Neural progenitor cell (in vitro differentiated cells): ENCODE results near the gene ZFHX3. TPM values are rescaled to one million over a fixed set of nuclear protein-coding genes. Genes with fewer than 3 reads are reported as not detected.
A peak's percentile ranks its signal among the peaks of the same experiment; 100 is the strongest.

Experiments used
- DNase-seq: peaks from one replicate; pipeline ENCODE4 v3.0.0-alpha.2; 2016; ENCODE audit warnings: low spot score
- H2AFZ ChIP-seq: fragments of 200-600 bp; sonication (generic); replicated peaks from 2 replicates; pipeline ENCODE4 v1.6.1; 2016; ENCODE audit warnings: antibody characterized with exemption
- H3F3A ChIP-seq: fragments of 200-600 bp; sonication (generic); 2 replicates; pipeline ENCODE4 v1.6.1; 2016; ENCODE audit warnings: antibody characterized with exemption, low read depth
- H3K27ac ChIP-seq: fragments of 200-600 bp; sonication (generic); 2 replicates; pipeline ENCODE4 v1.5.1; 2016; ENCODE audit warnings: mild to moderate bottlenecking
- H3K27me3 ChIP-seq: fragments of 200-600 bp; sonication (generic); 2 replicates; pipeline ENCODE4 v1.6.1; 2016; ENCODE audit warnings: mild to moderate bottlenecking, moderate library complexity
- H3K36me3 ChIP-seq: fragments of 200-600 bp; sonication (generic); 2 replicates; pipeline ENCODE4 v1.5.1; 2016
- H3K4me1 ChIP-seq: fragments of 200-600 bp; sonication (generic); 2 replicates; pipeline ENCODE4 v1.6.1; 2016; ENCODE audit warnings: mixed run types
- H3K4me2 ChIP-seq: fragments of 200-600 bp; sonication (generic); 2 replicates; pipeline ENCODE4 v1.6.1; 2016
- H3K4me3 ChIP-seq: fragments of 200-600 bp; sonication (generic); 2 replicates; pipeline ENCODE4 v1.5.1; 2016
- H3K79me2 ChIP-seq: fragments of 200-600 bp; sonication (generic); 2 replicates; pipeline ENCODE4 v1.6.1; 2016; ENCODE audit warnings: low read depth
- H3K9ac ChIP-seq: fragments of 200-600 bp; sonication (generic); 2 replicates; pipeline ENCODE4 v1.6.1; 2016
- H3K9me3 ChIP-seq: fragments of 200-600 bp; sonication (generic); 2 replicates; pipeline ENCODE4 v1.5.1; 2016; ENCODE audit warnings: low read depth
- H4K20me1 ChIP-seq: fragments of 200-600 bp; sonication (generic); 2 replicates; pipeline ENCODE4 v1.6.1; 2016; ENCODE audit warnings: low read depth
- H3K27ac Mint-ChIP-seq: 3 replicates; pipeline ENCODE4 v1.8.0; 2021; ENCODE audit warnings: mixed read lengths
- H3K27me3 Mint-ChIP-seq: 2 replicates; pipeline ENCODE4 v1.8.0; 2022; ENCODE audit warnings: low read depth, mild to moderate bottlenecking, inconsistent platforms, moderate library complexity, mixed read lengths; ENCODE audit not compliant: insufficient read depth
- H3K36me3 Mint-ChIP-seq: 3 replicates; pipeline ENCODE4 v1.8.0; 2021; ENCODE audit warnings: mixed read lengths
- H3K4me1 Mint-ChIP-seq: 3 replicates; pipeline ENCODE4 v1.8.0; 2021; ENCODE audit warnings: mixed read lengths
- H3K4me3 Mint-ChIP-seq: 3 replicates; pipeline ENCODE4 v1.8.0; 2021; ENCODE audit warnings: mild to moderate bottlenecking, moderate library complexity, mixed read lengths
- H3K9me3 Mint-ChIP-seq: 3 replicates; pipeline ENCODE4 v1.8.0; 2020; ENCODE audit warnings: mixed read lengths
- CTCF ChIP-seq: fragments of 200-600 bp; sonication (generic); IDR thresholded peaks from 2 replicates; pipeline ENCODE4 v1.5.1; 2017; ENCODE audit warnings: antibody characterized with exemption, mild to moderate bottlenecking
- EZH2 ChIP-seq: fragments of 200-600 bp; sonication (generic); IDR thresholded peaks from 2 replicates; pipeline ENCODE4 v1.6.1; 2017; ENCODE audit warnings: antibody characterized with exemption, mild to moderate bottlenecking, moderate library complexity
- EZH2phosphoT487 ChIP-seq: fragments of 200-600 bp; sonication (generic); IDR thresholded peaks from 2 replicates; pipeline ENCODE4 v1.6.1; 2017; ENCODE audit warnings: antibody characterized with exemption
- total RNA-seq: library from RNA; depleted of rRNA; stranded (reverse); fragments of >200 nt; gene quantifications from 2 replicates; pipeline ENCODE4 v1.2.3, GENCODE V29; 2015; ENCODE audit warnings: low replicate concordance

The ZFHX3 gene
- total RNA-seq, 1 donor from 2014 or later = 2.4 TPM

- H3K4me3 Mint-ChIP-seq = peak overlapping the region; percentile 41
- peaks cover 83% of the 10 kb centered on the region for H3K4me1 Mint-ChIP-seq
- H3K36me3 Mint-ChIP-seq = peaks cover 3% of the 10 kb centered on the region
- H3K4me1 ChIP-seq = peaks cover 44% of the 10 kb centered on the region
- H3K4me2 ChIP-seq = no peak overlapping the region
- peaks cover 27% of the 10 kb centered on the region for H3F3A ChIP-seq
- no peaks in the 10 kb centered on the region for H3K9me3 ChIP-seq
- no peaks in the 10 kb centered on the region for H3K36me3 ChIP-seq
- DNase-seq = no peak
- H3K27me3 ChIP-seq = peaks cover 100% of the 10 kb centered on the region
- H3K79me2 ChIP-seq = no peaks in the 10 kb centered on the region
- no peak overlapping the region for H2AFZ ChIP-seq
- no peak overlapping the region for H3K4me3 ChIP-seq
- no peak overlapping the region for H3K9ac ChIP-seq
- H3K9me3 Mint-ChIP-seq = no peaks in the 10 kb centered on the region
- H4K20me1 ChIP-seq = peaks cover 73% of the 10 kb centered on the region
- no peak for TF ChIP-seq EZH2phosphoT487
- TF ChIP-seq EZH2 = no peak
- TF ChIP-seq CTCF = no peak
- H3K27ac Mint-ChIP-seq = no peak overlapping the region
- no peak overlapping the region for H3K27ac ChIP-seq
- peaks cover 6% of the 10 kb centered on the region for H3K27me3 Mint-ChIP-seq
These were observed 5.1 kb downstream of the ZFHX3 start for GRCh38 chr16:73042807-73043206.

DNA sequence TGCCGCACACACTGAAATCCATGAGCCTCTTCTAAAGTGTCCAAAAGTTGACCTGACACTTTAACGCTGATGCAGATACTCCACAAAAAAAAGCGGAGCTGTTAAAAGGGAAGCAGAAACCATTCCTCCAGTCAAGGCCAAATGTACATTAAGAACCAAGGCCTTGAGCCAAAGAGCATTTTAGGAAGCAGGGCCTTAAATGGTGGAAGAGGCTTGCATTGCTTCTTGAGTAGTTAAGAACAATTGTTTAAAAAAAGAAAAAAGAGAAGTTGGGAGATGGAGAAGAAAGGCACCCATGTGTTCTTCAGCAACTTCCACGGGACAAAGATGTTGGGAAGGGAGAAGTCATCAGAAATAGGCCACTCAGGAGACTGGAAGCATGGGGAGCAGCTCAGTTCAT is 6.3 kb downstream of the ZFHX3 start:
- TF ChIP-seq CTCF (no peak), EZH2phosphoT487 (no peak)
- H3K79me2 ChIP-seq = no peaks in the 10 kb centered on the region

GRCh38 chr16:73040735-73041402 is 7.1 kb downstream of the ZFHX3 start:
- TF ChIP-seq EZH2 = no peak
- no peak for TF ChIP-seq EZH2phosphoT487
- no peak for TF ChIP-seq CTCF
- peaks cover 25% of the 10 kb centered on the region for H3F3A ChIP-seq
- no peak overlapping the region for H3K9ac ChIP-seq
- Mint-ChIP-seq H3K27ac (no peak overlapping the region), H3K4me3 (no peak overlapping the region), H3K36me3 (peaks cover 3% of the 10 kb centered on the region), H3K9me3 (no peaks in the 10 kb centered on the region), H3K4me1 (peaks cover 85% of the 10 kb centered on the region), H3K27me3 (peaks cover 2% of the 10 kb centered on the region)
- no peak overlapping the region for H3K4me3 ChIP-seq
- peaks cover 94% of the 10 kb centered on the region for H3K27me3 ChIP-seq
- peaks cover 48% of the 10 kb centered on the region for H3K4me1 ChIP-seq
- no peak overlapping the region for H3K4me2 ChIP-seq
- peaks cover 62% of the 10 kb centered on the region for H4K20me1 ChIP-seq
- H2AFZ ChIP-seq = no peak overlapping the region
- no peaks in the 10 kb centered on the region for H3K9me3 ChIP-seq
- no peak for DNase-seq
- H3K36me3 ChIP-seq = no peaks in the 10 kb centered on the region
- no peak overlapping the region for H3K27ac ChIP-seq
- H3K79me2 ChIP-seq = no peaks in the 10 kb centered on the region

More for the DNA sequence above, 6.3 kb downstream of the ZFHX3 start:
- H3K4me3 ChIP-seq = no peak overlapping the region
- Mint-ChIP-seq H3K27ac (no peak overlapping the region), H3K9me3 (no peaks in the 10 kb centered on the region), H3K36me3 (peaks cover 3% of the 10 kb centered on the region), H3K4me3 (no peak overlapping the region), H3K4me1 (peaks cover 86% of the 10 kb centered on the region), H3K27me3 (peaks cover 6% of the 10 kb centered on the region)
- peaks cover 26% of the 10 kb centered on the region for H3F3A ChIP-seq
- H3K36me3 ChIP-seq = no peaks in the 10 kb centered on the region
- peaks cover 45% of the 10 kb centered on the region for H3K4me1 ChIP-seq
- H4K20me1 ChIP-seq = peaks cover 68% of the 10 kb centered on the region
- no peak overlapping the region for H3K4me2 ChIP-seq
- no peaks in the 10 kb centered on the region for H3K9me3 ChIP-seq
- DNase-seq = no peak
- no peak overlapping the region for H2AFZ ChIP-seq
- no peak overlapping the region for H3K27ac ChIP-seq
- H3K9ac ChIP-seq = no peak overlapping the region
- peaks cover 100% of the 10 kb centered on the region for H3K27me3 ChIP-seq
